Muscle layer of duodenum (tissue), 2 donors: ENCODE results near the gene PTBP1.
"Not testable (repeated sequence)": the region's sequence is repeated elsewhere in the genome, so short reads cannot be mapped to it uniquely, and the experiment has no call there.

ENCODE experiments used
- H3K27ac ChIP-seq: one replicate; pipeline ENCODE4 v1.7.0; 2013; ENCODE audit warnings: mild to moderate bottlenecking, low read length
- H3K27me3 ChIP-seq: one replicate; pipeline ENCODE4 v1.7.0; 2013; ENCODE audit warnings: low read depth, mild to moderate bottlenecking, control low read depth, low read length
- H3K36me3 ChIP-seq, 2 donors: one replicate each; pipeline ENCODE4 v1.7.0; 2013; ENCODE audit warnings: low read length in 2 of 2, control low read depth in 1 of 2, mild to moderate bottlenecking in 1 of 2; ENCODE audit not compliant: insufficient read depth in 2 of 2, control insufficient read depth in 1 of 2
- H3K4me1 ChIP-seq, 2 donors: one replicate each; pipeline ENCODE4 v1.7.0; 2013; ENCODE audit warnings: low read length in 2 of 2, mild to moderate bottlenecking in 2 of 2, control low read depth in 1 of 2, moderate library complexity in 1 of 2; ENCODE audit not compliant: insufficient read depth in 2 of 2, control insufficient read depth in 1 of 2
- H3K4me3 ChIP-seq, 2 donors: one replicate each; pipeline ENCODE4 v1.7.0; 2013; ENCODE audit warnings: low read length in 2 of 2, low read depth in 1 of 2, mild to moderate bottlenecking in 1 of 2
- H3K9me3 ChIP-seq, 2 donors: one replicate each; pipeline ENCODE4 v1.7.0; 2013; ENCODE audit warnings: low read length in 2 of 2, control low read depth in 1 of 2, mild to moderate bottlenecking in 1 of 2; ENCODE audit not compliant: control insufficient read depth in 1 of 2
- donor health status: healthy.

Gene PTBP1

GRCh38 chr19:814152-815078 is 17.2 kb downstream of the PTBP1 start:
- no peaks in the 10 kb centered on the region for H3K4me1 ChIP-seq
- H3K9me3 ChIP-seq: no peaks in the 10 kb centered on the region
- peaks cover 21 to 39% of the 10 kb centered on the region in 2 donors for H3K36me3 ChIP-seq
- no peaks in the 10 kb centered on the region for H3K27me3 ChIP-seq
- H3K27ac ChIP-seq: no peak overlapping the region
- no peak overlapping the region for H3K4me3 ChIP-seq

- no peaks in the 10 kb centered on the region for H3K9me3 ChIP-seq
- no peaks in the 10 kb centered on the region for H3K27me3 ChIP-seq
- no peak overlapping the region for H3K27ac ChIP-seq
- H3K4me1 ChIP-seq: no peaks in the 10 kb centered on the region
- H3K36me3 ChIP-seq: peaks cover 14 to 31% of the 10 kb centered on the region in 2 donors
- H3K4me3 ChIP-seq: no peak overlapping the region
These were observed 18.0 kb downstream of the PTBP1 start for GRCh38 chr19:815079-815774.

GRCh38 chr19:815775-816499 is 18.7 kb downstream of the PTBP1 start:
- no peaks in the 10 kb centered on the region for H3K9me3 ChIP-seq
- H3K4me1 ChIP-seq: no peaks in the 10 kb centered on the region
- H3K4me3 ChIP-seq: no peak overlapping the region
- peaks cover 7 to 24% of the 10 kb centered on the region in 2 donors for H3K36me3 ChIP-seq
- H3K27ac ChIP-seq: no peak overlapping the region
- no peaks in the 10 kb centered on the region for H3K27me3 ChIP-seq

- H3K4me3 ChIP-seq: no peak overlapping the region
- H3K27me3 ChIP-seq: no peaks in the 10 kb centered on the region
- peaks cover 2 to 18% of the 10 kb centered on the region in 2 donors for H3K36me3 ChIP-seq
- no peaks in the 10 kb centered on the region for H3K9me3 ChIP-seq
- H3K4me1 ChIP-seq: peaks cover 0 to 4% of the 10 kb centered on the region in 2 donors
- H3K27ac ChIP-seq: no peak overlapping the region
These were observed 19.2 kb downstream of the PTBP1 start for GRCh38 chr19:816500-816857.

- H3K27me3 ChIP-seq, H3K27ac ChIP-seq, H3K4me3 ChIP-seq, H3K9me3 ChIP-seq, H3K36me3 ChIP-seq: not testable (repeated sequence)
- peaks cover 0 to 15% of the 10 kb centered on the region in 2 donors for H3K4me1 ChIP-seq
These were observed 23.0 kb downstream of the PTBP1 start for GRCh38 chr19:820212-820611.

GRCh38 chr19:821231-821824 is 24.1 kb downstream of the PTBP1 start:
- Histone ChIP-seq H3K36me3 (no peaks in the 10 kb centered on the region), H3K27me3 (peaks cover 5% of the 10 kb centered on the region), H3K27ac (no peak overlapping the region), H3K4me3 (peak overlapping the region in 1 of 2 donors; percentile 55), H3K4me1 (peaks cover 0 to 15% of the 10 kb centered on the region in 2 donors), H3K9me3 (no peaks in the 10 kb centered on the region)

GRCh38 chr19:821825-822503 is 24.7 kb downstream of the PTBP1 start, which contains the start of gene PLPPR3:
TSS of gene PLPPR3 (minus strand) at chr19:821955. CDS start at chr19:821559, 396 bp downstream.
- peaks cover 5% of the 10 kb centered on the region for H3K27me3 ChIP-seq
- no peaks in the 10 kb centered on the region for H3K36me3 ChIP-seq

GRCh38 chr19:823565-824121 is 26.4 kb downstream of the PTBP1 start:
- Histone ChIP-seq H3K4me1 (peaks cover 0 to 15% of the 10 kb centered on the region in 2 donors), H3K36me3 (no peaks in the 10 kb centered on the region), H3K27me3 (peaks cover 5% of the 10 kb centered on the region), H3K27ac (no peak overlapping the region), H3K4me3 (no peak overlapping the region), H3K9me3 (no peaks in the 10 kb centered on the region)

More at GRCh38 chr19:821825-822503, 24.7 kb downstream of the PTBP1 start, which contains the start of gene PLPPR3:
- H3K9me3 ChIP-seq: no peaks in the 10 kb centered on the region
- H3K27ac ChIP-seq: no peak within 1 kb of the TSS
- peak within 1 kb of the TSS in 1 of 2 donors; percentile 55 for H3K4me3 ChIP-seq
- H3K4me1 ChIP-seq: peaks cover 0 to 15% of the 10 kb centered on the region in 2 donors

GRCh38 chr19:824885-825284 is 27.6 kb downstream of the PTBP1 start:
- no peaks in the 10 kb centered on the region for H3K36me3 ChIP-seq
- H3K9me3 ChIP-seq: no peaks in the 10 kb centered on the region
- peaks cover 5% of the 10 kb centered on the region for H3K27me3 ChIP-seq
- H3K4me1 ChIP-seq: peaks cover 0 to 15% of the 10 kb centered on the region in 2 donors
- no peak overlapping the region for H3K27ac ChIP-seq
- H3K4me3 ChIP-seq: no peak overlapping the region

- H3K27me3 ChIP-seq: peaks cover 5% of the 10 kb centered on the region
- H3K4me3 ChIP-seq: no peak overlapping the region
- H3K9me3 ChIP-seq: no peaks in the 10 kb centered on the region
- peaks cover 0 to 15% of the 10 kb centered on the region in 2 donors for H3K4me1 ChIP-seq
- H3K27ac ChIP-seq: no peak overlapping the region
- H3K36me3 ChIP-seq: no peaks in the 10 kb centered on the region
These were observed 28.8 kb downstream of the PTBP1 start for GRCh38 chr19:825897-826644.
